HL-60 (cell line): ENCODE data around the gene BCAR3.

ENCODE experiments used
- CTCF ChIP-seq: IDR thresholded peaks from one replicate; pipeline ENCODE4 v1.5.1; 2011; ENCODE audit warnings: low read length, control low read depth, inconsistent platforms; ENCODE audit not compliant: insufficient read depth
- POLR2AphosphoS5 ChIP-seq: IDR thresholded peaks from 2 replicates; pipeline ENCODE4 v1.6.1; 2012; ENCODE audit warnings: low read depth
- REST ChIP-seq: IDR thresholded peaks from 2 replicates; pipeline ENCODE4 v1.6.1; 2012; ENCODE audit warnings: low read depth; ENCODE audit not compliant: insufficient replicate concordance

GRCh38 chr1:93723110-93723509, 41.5 kb upstream of the BCAR3 start:
- no peak for TF ChIP-seq CTCF
- TF ChIP-seq REST, result no peak
- no peak for TF ChIP-seq POLR2AphosphoS5
